Placental epithelial cell (primary cell): ENCODE data around the gene HASPIN. TPM values are rescaled to one million over a fixed set of nuclear protein-coding genes. Genes with fewer than 3 reads are reported as not detected.

ENCODE experiments used
- total RNA-seq: library from RNA; depleted of rRNA; stranded (reverse); fragments of >200 nt; gene quantifications from 2 replicates; pipeline ENCODE4 v1.2.3, GENCODE V29; 2012

Gene HASPIN
- 3.1 and 3.4 TPM in 2 replicates for total RNA-seq

GRCh38 chr17:3723556-3724377 lies at the start of gene HASPIN:
Gene HASPIN, plus strand, starts transcription at chr17:3723903. Its CDS starts 33 bp downstream, at chr17:3723936.

GRCh38 chr17:3695723-3696411 lies 27.8 kb upstream of the HASPIN start, which contains the start of gene P2RX5:
Gene P2RX5, minus strand, starts transcription at chr17:3696155. Its CDS starts 150 bp downstream, at chr17:3696005.

Other genes starting within 250 kb of the HASPIN start
- not detected in 2 replicates for gene ASPA, start 247.9 kb upstream of the HASPIN start, total RNA-seq
- gene TRPV3, start 166.1 kb upstream of the HASPIN start, total RNA-seq, result 15.7 and 18.5 TPM in 2 replicates
- gene TRPV1, start 114.5 kb upstream of the HASPIN start, total RNA-seq, result 2.3 and 5.5 TPM in 2 replicates
- gene SHPK, start 87.7 kb upstream of the HASPIN start, total RNA-seq, result 10.2 and 12.8 TPM in 2 replicates
- 12.0 and 12.2 TPM in 2 replicates for gene CTNS, start 87.1 kb upstream of the HASPIN start, total RNA-seq
- gene TAX1BP3, start 55.3 kb upstream of the HASPIN start, total RNA-seq, result 137 and 276 TPM in 2 replicates
- 11.4 and 14.9 TPM in 2 replicates for gene EMC6, start 55.1 kb upstream of the HASPIN start, total RNA-seq
- gene P2RX5, start 27.7 kb upstream of the HASPIN start, total RNA-seq, result not detected in 2 replicates
- gene ITGAE, start 77.3 kb downstream of the HASPIN start, total RNA-seq, result 8.6 and 13.0 TPM in 2 replicates
- gene NCBP3, start 122.3 kb downstream of the HASPIN start, total RNA-seq, result 16.1 and 22.8 TPM in 2 replicates
- 2.4 and 5.6 TPM in 2 replicates for gene CAMKK1, start 169.2 kb downstream of the HASPIN start, total RNA-seq
- gene P2RX1, start 192.6 kb downstream of the HASPIN start, total RNA-seq, result not detected in 2 replicates
- gene ATP2A3, start 240.5 kb downstream of the HASPIN start, total RNA-seq, result 0.22 and 2.4 TPM in 2 replicates